ENCODE measurements around the gene CFAP91. TPM values are rescaled to one million over a fixed set of nuclear protein-coding genes. Genes with fewer than 3 reads are reported as not detected.

CFAP91 gene
- total RNA-seq, 1 donor from 2014 or later: not detected

GRCh38 chr3:119697394-119697793, 5.4 kb upstream of the CFAP91 start:
- no peak for TF ChIP-seq CTCF (IDR thresholded peaks at IDR 0.05)
- no peak for DNase-seq (ENCODE audit: low spot score)
- H3K9me3 Mint-ChIP-seq (ENCODE audit: low read depth): no peaks in the 10 kb centered on the region
- H3K4me3 Mint-ChIP-seq (ENCODE audit: unreplicated experiment): no peak overlapping the region
- no peaks in the 10 kb centered on the region for H3K27me3 Mint-ChIP-seq (ENCODE audit: low read depth)
- H3K36me3 Mint-ChIP-seq (ENCODE audit: low read depth): no peaks in the 10 kb centered on the region
- peaks cover 5% of the 10 kb centered on the region for H3K4me1 Mint-ChIP-seq (ENCODE audit: low read depth)
- no peak overlapping the region for H3K27ac Mint-ChIP-seq (ENCODE audit: unreplicated experiment)

- TF ChIP-seq CTCF (IDR thresholded peaks at IDR 0.05): no peak
- DNase-seq (ENCODE audit: low spot score): no peak
- Mint-ChIP-seq H3K4me3 (ENCODE audit: unreplicated experiment) (no peak overlapping the region), H3K4me1 (ENCODE audit: low read depth) (peaks cover 18% of the 10 kb centered on the region), H3K36me3 (ENCODE audit: low read depth) (no peaks in the 10 kb centered on the region), H3K27me3 (ENCODE audit: low read depth) (no peaks in the 10 kb centered on the region), H3K9me3 (ENCODE audit: low read depth) (no peaks in the 10 kb centered on the region), H3K27ac (ENCODE audit: unreplicated experiment) (no peak overlapping the region)
These were observed 2.4 kb upstream of the CFAP91 start for GRCh38 chr3:119700269-119700919.

GRCh38 chr3:119700920-119701734, 1.7 kb upstream of the CFAP91 start:
- Mint-ChIP-seq H3K9me3 (ENCODE audit: low read depth) (no peaks in the 10 kb centered on the region), H3K27me3 (ENCODE audit: low read depth) (no peaks in the 10 kb centered on the region), H3K4me3 (ENCODE audit: unreplicated experiment) (no peak overlapping the region), H3K36me3 (ENCODE audit: low read depth) (no peaks in the 10 kb centered on the region), H3K27ac (ENCODE audit: unreplicated experiment) (no peak overlapping the region), H3K4me1 (ENCODE audit: low read depth) (peaks cover 18% of the 10 kb centered on the region)
- DNase-seq (ENCODE audit: low spot score): no peak
- TF ChIP-seq CTCF (IDR thresholded peaks at IDR 0.05): no peak

GRCh38 chr3:119703820-119704531, 1.2 kb downstream of the CFAP91 start:
- Mint-ChIP-seq H3K4me1 (ENCODE audit: low read depth) (peaks cover 18% of the 10 kb centered on the region), H3K4me3 (ENCODE audit: unreplicated experiment) (peak overlapping the region; percentile 71), H3K27me3 (ENCODE audit: low read depth) (no peaks in the 10 kb centered on the region), H3K9me3 (ENCODE audit: low read depth) (no peaks in the 10 kb centered on the region), H3K36me3 (ENCODE audit: low read depth) (no peaks in the 10 kb centered on the region), H3K27ac (ENCODE audit: unreplicated experiment) (no peak overlapping the region)
- no peak for DNase-seq (ENCODE audit: low spot score)
- TF ChIP-seq CTCF (IDR thresholded peaks at IDR 0.05): no peak

- Mint-ChIP-seq H3K4me3 (ENCODE audit: unreplicated experiment) (no peak overlapping the region), H3K27ac (ENCODE audit: unreplicated experiment) (no peak overlapping the region), H3K4me1 (ENCODE audit: low read depth) (no peaks in the 10 kb centered on the region), H3K36me3 (ENCODE audit: low read depth) (no peaks in the 10 kb centered on the region), H3K27me3 (ENCODE audit: low read depth) (no peaks in the 10 kb centered on the region), H3K9me3 (ENCODE audit: low read depth) (no peaks in the 10 kb centered on the region)
- no peak for TF ChIP-seq CTCF (IDR thresholded peaks at IDR 0.05)
- no peak for DNase-seq (ENCODE audit: low spot score)
These were observed 12.3 kb downstream of the CFAP91 start for GRCh38 chr3:119715105-119715504.
